HG03460 (cell line): ENCODE measurements around the gene NOS2.
"Not testable (repeated sequence)": the region's sequence is repeated elsewhere in the genome, so short reads cannot be mapped to it uniquely, and the experiment has no call there.

Experiments
- ATAC-seq: cut with Tn5 transposase; IDR thresholded peaks from one replicate; pipeline ENCODE4 v1.9.1; 2021; ENCODE audit not compliant: unreplicated experiment

Gene NOS2

DNA sequence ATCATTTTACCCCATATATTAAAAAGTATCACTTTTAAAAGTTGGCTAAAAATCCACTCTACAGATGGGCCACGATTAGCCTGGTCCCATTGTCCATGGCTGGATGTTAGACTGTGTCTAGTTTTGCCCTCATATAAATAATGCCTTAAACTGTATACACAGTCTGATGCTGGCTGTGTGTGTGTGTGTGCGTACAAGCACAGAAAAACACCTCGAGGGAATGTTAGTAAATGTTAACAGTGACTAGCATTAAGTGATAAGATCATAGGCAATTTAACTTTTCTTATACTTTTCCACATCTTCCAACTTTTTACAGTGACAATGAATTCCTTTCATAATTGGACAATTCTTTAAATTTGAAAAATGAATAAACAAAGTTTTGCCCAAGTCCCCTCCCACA lies 8.2 kb downstream of the NOS2 start:
- no peak for ATAC-seq

DNA sequence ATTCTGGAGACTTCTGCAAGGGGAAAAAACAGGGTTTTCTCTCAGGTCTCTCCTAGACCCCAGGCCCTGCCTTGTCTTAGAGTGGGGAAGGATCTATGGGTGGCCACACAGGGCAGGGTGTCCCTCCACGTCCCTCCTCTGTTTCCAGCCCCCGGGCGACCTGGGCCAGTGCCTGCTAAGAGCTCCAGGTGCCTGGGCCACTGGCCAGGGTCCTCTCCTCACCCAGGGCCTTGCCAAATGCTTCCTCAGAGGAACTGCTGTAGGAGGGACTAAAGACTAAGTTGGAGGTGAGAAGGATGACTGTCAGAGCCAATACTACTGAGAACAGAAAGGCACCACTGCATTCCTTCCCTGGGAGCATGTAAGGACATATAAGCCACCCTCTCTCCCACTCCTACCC lies 11.4 kb downstream of the NOS2 start:
- ATAC-seq = no peak

DNA sequence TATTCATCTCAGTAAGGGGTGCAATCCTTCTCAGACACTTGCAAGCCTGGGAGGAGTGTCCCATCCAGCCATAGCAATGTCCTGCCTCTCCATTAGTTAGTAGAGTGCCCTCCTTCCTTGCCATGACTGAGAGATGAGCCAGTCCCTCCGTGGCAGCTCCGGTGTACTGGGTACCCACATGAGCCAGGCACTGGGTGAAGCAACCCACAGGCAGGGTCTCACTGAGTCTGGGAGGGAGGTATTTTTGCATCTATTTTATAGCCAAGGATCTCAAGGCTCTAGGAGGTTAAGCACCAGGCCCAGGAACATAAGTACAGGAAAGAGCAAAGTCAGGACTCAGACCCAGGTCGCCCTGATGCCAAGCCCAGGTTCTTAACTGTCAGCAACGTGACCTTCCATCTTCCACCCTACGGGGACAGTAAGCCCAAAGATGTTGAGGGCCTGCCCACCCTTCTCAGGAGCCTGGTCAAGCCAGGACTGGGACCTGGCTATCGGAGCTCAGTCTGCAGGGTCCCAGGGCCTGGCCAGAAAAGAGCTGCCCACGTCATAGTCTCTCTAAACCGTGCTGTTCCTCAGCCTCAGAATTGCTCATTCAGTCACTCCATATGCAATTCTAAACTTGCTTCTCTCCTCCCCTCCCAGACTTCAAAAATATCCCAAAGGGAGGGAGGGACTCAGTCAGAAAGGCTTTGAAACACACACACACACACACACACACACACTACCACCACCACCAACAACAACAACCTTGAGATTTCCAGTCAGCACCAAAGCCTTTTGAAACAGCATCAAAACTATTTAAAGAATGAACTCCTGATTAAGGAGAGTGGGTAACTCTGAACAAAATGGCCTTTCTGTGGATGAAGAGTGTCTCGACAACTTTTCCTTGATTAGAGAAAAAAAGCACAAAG lies 16.6 kb downstream of the NOS2 start:
- ATAC-seq = no peak

DNA sequence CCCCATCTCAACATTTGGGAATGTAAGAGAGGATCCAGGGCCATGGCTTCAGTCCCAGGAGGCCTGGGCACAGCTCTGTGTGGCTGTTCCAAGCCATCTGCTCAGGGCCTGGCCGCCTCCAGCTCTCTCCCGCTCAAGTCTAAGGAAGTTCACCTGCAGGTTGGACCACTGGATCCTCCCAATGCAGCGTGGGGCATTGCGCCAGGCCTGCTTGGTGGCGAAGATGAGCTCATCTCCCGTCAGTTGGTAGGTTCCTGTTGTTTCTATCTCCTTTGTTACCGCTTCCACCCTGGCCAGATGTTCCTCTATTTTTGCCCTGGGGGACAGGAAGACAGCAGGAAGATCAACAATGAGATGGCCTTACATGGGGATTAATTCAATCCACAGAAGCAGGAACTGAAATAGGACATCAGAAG lies 17.5 kb downstream of the NOS2 start:
- ATAC-seq = no peak

DNA sequence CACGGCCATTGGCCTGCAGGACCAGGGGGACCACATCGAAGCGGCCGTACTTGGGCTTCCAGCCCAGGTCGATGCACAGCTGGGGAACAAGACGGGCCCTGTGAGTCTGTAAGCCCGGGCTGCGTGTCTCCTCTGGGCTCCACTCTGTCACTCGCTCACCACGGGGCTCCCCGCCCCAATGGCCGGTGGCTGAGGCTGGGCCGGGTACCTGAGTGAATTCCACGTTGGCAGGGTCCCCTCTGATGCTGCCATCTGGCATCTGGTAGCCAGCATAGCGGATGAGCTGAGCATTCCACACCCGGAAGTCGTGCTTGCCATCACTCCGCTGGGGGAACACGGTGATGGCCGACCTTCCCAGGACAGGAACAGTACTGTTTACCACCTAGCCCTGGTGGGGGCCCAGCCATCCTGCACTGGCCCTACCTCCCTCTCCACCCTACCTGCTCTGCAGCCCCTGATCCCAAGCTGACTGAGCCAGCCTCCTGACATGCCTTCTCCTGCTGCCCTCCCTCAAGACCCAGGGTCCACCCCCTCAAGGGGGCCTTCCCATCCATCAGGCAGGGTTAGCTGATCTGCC lies 19.4 kb downstream of the NOS2 start:
- ATAC-seq = no peak

DNA sequence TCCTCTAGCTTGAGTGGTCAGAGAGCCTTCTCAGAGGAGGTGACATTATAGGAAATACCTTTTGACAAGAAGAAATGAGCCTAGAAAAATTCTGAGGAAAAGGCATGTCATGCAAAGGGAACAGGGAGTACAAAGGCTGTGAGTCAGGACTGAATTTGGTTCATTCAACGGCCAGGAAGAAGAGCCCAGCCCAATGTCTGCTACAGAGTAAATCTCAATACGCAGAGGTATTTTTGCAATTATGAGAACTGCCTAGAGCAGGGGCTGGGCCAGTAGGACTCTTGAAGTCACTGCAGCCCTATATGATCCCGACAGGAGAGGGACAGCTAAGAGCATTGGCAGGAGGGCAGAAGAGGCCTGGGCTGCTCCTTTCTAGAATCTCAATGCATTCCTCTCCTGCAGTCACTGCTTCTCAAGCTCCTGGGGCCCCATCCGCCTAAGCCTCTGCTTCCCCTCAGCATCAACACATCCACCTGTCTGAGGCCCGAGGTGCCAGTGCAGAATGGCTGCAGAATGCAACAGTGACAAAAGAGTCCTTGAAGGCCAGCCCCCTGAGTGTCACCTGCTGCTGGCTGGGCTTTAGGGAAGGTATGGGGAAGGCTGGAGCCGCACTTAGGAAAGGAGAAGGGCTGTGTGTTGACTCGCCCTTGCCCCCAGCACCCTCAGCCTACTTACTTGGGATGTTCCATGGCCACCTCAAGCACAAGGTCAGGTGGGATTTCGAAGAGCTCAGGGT lies 20.1 kb downstream of the NOS2 start:
- no peak for ATAC-seq

DNA sequence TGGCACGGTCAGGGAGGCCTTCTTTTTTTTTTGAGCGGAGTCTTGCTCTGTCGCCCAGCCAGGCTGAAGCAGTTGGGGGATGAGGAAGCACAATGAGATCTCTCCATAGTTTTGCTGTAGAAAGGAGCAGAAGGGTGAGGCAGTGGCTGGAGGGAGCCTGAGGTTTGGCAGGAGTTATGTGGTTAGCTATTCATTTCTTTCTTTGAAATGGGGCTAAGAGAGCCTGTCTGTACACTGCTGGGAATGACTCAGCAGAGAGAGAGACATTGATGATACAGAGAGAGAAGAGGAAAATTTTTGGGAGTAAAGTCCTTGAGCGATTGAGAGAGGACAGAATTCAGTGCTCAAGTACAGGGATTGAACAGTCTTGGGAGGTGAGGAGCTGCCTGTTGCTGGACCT lies 22.1 kb downstream of the NOS2 start:
- ATAC-seq = no peak

DNA sequence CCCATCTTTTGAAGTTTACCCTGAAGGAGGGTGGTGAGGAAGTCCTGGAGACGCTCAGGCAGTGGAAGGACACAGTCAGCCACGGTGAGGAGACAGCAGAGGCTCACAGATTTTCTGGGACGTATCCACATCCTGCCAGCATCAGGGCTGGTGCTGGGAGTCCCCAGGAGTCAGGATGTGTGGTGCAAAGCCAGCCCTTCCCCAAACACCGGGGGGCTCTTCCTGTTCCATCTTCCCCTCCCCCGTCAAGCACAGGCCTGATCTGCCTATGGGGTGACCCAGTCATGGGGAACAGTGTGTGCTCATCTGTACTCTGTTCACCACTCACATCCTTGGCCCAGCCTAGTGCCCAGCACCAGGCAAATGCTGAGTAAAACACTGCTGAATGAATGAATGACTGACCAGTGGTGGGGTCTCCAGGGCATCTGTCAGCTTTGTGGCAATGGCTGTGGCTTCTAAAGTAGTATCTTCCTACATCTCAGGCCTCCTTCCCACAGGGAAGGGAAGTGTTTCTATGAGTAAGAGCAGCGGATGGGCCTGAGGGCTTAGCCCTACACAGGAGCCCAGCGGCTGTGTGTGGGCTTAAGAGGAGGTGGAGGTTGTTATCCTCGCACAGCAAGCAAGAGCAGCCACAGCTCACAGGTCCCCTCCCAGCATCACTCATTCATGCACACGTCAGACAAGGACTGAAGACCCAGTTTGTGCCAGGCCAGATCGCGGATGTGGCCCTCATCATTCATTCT lies 23.3 kb downstream of the NOS2 start:
- no peak for ATAC-seq

DNA sequence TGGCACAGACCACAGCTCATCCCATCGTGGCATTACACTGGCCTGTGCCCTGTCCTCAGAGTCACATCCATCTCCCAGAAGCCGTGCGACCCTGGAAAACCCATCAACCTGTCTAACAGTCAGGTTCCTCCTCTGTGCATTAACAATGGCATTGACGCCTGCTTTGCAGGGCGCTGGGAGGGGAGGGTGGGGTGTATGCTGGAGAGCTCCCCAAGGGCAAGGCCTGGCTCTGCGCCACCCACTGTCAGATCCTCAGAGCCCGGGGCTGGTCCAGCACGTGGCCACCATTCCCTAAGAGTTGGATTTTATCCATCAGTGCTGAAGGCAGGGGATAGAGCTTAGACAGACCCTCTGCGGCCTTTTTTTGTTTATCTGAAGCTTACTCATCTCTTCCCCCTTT lies 28.7 kb downstream of the NOS2 start:
- no peak for ATAC-seq

DNA sequence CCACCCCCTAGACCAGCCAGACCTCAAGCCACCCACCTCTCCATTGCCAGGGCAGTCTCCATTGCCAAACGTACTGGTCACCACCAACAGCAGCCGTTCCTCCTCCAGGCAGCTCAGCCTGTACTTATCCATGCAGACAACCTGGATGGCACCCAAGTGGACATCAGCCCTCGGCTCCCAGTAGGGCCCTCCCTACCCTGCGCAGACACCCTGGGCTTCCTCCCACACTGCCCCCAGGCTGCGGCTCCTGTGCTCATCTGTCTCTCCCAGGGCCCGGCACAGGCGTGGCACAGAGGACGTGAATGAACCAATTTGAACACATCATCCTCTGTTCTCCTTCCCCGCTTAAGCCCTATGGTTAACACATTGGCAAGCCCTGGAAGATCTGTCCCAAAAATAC lies 29.5 kb downstream of the NOS2 start:
- no peak for ATAC-seq

DNA sequence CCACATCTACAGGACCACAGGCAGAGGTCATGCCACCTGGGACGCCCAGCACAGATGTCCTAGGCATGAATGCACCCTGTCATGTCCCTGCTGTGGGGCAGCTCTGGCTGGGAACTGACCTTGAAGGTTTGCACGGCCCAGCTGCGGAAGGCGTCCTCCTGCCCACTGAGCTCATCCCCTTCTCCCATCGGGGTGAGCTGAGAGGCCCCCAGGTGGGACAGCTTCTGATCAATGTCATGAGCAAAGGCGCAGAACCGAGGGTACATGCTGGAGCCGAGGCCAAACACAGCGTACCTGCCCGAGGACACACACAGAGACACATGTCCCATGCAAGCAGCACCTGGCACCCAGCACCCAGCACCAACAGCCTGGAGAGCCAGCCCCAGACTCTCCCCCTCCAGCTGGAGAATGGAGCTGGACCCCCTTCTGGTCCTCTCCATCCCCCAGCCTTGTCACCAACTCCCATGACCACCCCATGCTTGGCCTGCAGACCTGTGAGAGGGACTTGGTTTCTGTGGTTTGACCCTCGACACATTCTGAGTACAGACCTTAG lies 31.4 kb downstream of the NOS2 start:
- ATAC-seq = no peak

DNA sequence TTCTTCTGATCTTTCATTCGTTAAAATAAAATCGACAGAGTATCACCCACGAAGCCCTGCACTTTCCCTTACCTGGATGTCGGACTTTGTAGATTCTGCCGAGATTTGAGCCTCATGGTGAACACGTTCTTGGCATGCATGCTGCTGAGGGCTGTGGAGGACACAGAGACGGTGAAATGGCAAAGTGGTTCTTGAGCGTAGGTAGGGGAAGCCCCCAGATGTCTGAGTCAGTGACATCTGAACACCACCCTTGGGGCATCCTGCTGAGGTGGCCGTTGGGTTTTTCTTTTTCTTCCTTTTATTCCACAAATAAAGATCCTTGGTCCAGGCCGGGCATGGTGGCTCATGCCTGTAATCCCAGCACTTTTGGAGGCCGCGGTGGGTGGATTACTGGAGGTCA lies 33.9 kb downstream of the NOS2 start:
- ATAC-seq = no peak

DNA sequence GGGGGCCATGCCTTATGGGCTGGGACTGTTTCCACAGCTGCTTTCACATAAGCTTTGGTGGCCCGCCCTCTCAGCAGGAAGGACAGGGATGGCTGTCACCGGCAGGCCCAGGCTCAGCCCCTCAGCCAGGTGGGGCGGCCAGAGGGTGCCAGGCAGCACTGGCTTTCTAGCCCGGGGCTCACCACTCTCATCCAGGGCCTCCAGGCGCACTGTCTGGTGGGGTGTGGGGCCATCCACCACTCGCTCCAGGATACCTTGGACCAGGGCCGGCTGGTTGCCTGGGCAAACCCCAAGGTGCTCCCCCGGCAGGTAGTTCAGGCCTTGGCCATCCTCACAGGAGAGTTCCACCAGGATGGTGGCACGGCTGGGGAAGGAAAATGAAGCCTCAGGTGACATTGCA lies 35.0 kb downstream of the NOS2 start:
- no peak for ATAC-seq

DNA sequence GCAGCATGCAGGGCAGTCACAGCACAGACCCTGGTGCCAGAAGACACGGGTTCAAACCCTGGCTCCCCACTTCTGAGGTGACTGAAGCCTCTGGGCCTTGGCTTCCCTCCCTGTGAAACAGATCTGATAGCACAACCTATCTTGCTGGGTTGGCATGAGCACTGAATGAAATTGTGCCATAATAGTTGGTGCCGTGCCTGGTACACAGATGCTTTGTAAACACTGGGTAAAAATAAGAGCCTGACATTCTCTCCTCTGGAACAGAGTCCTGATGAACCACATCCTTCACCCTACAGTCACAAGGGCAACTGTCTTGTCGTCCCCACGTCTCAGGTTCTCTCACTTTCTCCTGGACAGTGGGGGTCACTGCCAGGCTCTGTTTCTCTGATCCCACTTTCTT lies 35.7 kb downstream of the NOS2 start:
- no peak for ATAC-seq

DNA sequence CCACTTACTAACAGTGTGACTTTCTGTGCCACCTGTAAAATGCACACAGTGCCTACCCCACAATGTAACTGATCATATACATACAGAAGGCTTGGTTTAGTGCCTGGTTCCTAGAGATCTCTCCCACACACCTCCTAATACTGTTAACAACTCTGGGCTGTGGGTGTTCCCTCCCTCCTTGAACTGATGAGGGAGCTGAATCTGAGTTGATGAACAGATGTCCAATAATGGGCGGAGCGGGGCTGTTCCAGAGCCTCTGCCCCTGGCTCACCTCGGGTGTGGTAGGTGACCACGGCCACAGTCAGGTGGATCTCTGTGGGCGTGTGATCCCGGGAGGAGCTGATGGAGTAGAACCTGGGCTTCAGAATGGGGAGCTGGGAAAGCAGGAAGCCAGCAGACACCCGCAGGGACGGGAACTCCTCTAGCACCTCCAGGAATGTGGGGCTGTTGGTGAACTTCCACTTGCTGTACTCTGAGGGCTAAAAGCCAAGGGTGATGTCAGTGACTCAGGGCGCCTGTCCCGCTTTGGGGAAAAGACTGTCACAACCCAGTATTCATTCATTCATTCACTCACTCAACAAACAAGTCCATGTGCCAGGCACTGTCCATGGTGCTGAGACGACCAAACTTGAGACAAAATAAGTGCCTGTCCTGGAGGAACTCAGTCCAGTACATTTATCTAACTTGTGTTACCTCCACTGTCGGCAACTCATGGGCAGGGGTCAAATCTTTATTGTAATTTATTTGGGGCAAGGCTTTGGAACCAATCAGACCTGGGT lies 37.6 kb downstream of the NOS2 start:
- ATAC-seq = no peak

DNA sequence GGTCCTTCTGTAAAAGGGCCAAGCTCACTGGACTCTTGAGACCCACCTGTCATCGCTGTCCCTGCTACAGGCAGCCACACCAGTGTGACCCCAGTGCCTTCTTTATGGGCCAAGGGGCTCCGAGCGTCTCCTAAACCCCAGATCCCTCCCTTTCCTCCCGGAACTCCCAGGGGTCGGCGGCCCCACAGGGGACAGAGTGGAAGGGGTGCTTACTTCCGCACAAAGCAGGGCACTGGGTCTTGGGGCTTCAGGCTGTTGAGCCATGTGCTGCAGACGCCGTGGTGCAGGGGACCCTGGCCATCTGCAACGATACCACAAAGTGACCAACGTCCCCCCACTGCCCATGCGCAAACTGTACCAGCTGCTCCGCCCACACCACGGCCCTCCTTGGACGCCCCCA lies 39.4 kb downstream of the NOS2 start:
- ATAC-seq = not testable (repeated sequence)

DNA sequence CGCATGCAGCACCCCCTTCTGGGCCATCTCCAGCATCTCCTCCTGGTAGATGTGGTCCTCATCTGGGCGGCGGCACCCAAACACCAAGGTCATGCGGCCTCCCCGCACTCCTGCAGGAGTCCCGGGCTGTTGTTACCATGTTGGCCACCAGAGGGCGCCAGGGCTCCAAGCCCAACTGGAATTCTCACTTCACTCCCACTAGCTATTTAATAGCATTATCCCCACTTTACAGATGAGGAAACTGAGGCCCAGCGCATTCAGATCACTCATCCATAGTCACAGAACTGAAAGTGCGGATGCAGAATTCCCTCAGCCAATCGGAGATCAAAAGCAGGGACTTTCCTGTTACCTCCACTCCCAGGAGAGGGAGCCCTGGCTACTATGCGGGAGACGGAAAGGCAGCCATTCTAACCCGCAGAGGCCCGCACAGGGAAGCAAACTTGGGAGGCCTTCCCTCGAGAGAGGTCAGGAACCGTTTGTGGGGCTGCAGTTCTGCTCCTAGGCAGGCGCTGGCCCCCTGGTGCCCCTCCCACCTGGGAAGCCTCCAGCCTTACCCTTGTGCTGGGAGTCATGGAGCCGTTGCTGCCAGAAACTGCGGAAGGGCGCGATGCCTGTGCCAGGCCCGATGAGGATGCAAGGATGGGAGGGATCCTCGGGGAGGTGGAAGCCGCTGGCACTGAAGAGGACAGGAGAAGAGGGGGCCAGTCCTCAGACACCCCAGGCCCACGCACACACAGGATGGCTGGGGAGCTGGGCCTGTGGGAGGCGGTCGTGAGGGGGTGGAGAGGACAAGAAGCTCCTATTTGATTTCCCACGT lies 40.1 kb downstream of the NOS2 start:
- ATAC-seq = no peak

DNA sequence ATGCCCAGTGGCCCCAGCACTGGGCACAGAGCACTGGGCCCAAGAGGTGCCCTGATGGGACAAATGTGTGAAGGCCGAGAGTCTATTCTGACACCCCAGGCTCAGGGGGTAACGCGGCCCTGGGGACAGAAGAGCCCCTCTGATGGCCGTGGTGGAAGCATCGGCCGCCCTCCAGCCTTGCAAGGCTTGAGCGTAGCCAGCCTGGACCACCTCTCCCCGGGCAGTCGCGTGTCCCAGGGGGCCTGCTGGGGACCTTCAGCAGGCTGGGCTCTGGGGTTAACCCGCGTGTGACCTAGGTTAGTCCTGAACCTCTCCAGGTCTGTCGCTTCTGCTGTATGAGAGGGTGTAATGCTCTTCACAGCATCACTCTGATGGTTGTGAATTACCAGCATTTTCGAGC lies 40.8 kb downstream of the NOS2 start:
- no peak for ATAC-seq
